Gastrocnemius medialis (tissue), 4 donors: ENCODE results near the gene MBNL1. TPM values are rescaled to one million over a fixed set of nuclear protein-coding genes. Genes with fewer than 3 reads are reported as not detected.
A peak's percentile ranks its signal among the peaks of the same experiment; 100 is the strongest.

Experiments
- ATAC-seq, 2 donors: fragments of 150-250 bp; one replicate each; pipeline ENCODE4 v1.9.1; 2016
- DNase-seq, 2 donors: peaks; one replicate each; pipeline ENCODE4 v3.0.0-alpha.2; 2019
- H3K27ac ChIP-seq, 4 donors: fragments of 200-600 bp; sonication (generic); 1 replicate in 1 of 4; 2 replicates in 3 of 4; pipeline ENCODE4 v1.5.1; 2016 to 2018; ENCODE audit warnings: mild to moderate bottlenecking in 2 of 4, moderate library complexity in 1 of 4
- H3K27me3 ChIP-seq, 3 donors: fragments of 200-600 bp; sonication (generic) in 2 of 3; 1 replicate in 1 of 3; 2 replicates in 2 of 3; pipeline versions ENCODE4 v1.5.1 to v1.6.0; 2016 to 2019; ENCODE audit warnings: mild to moderate bottlenecking in 1 of 3, moderate library complexity in 1 of 3
- H3K36me3 ChIP-seq, 2 donors: fragments of 200-600 bp; sonication (generic) in 1 of 2; one replicate each; pipeline ENCODE4 v1.5.1; 2017 to 2018
- H3K4me1 ChIP-seq, 2 donors: fragments of 200-600 bp; sonication (generic) in 1 of 2; one replicate each; pipeline ENCODE4 v1.5.1; 2016 to 2017; ENCODE audit warnings: mild to moderate bottlenecking in 2 of 2
- H3K4me3 ChIP-seq, 4 donors: fragments of 200-600 bp; sonication (generic) in 3 of 4; 1 replicate in 1 of 4; 2 replicates in 3 of 4; pipeline ENCODE4 v1.5.1; 2016 to 2019; ENCODE audit warnings: mild to moderate bottlenecking in 2 of 4
- H3K9me3 ChIP-seq, 3 donors: fragments of 200-600 bp; sonication (generic) in 2 of 3; 1 replicate in 1 of 3; 2 replicates in 2 of 3; pipeline ENCODE4 v1.5.1; 2016 to 2019
- POLR2A ChIP-seq, 2 donors: fragments of 450-650 bp; IDR thresholded peaks; one replicate each; pipeline ENCODE4 v1.6.1; 2017; ENCODE audit warnings: antibody characterized with exemption in 2 of 2, mild to moderate bottlenecking in 2 of 2, moderate library complexity in 2 of 2
- in situ Hi-C, 4 donors: fragments of 200-750 bp; cut with MboI; loops; one replicate each; pipeline versions ENCODE4 v1.15.0 to v1.8.0; 2017; ENCODE audit warnings: low sequenced_read_pairs in 4 of 4
- intact Hi-C: fragments of 100-400 bp; cut with DNase I; formaldehyde crosslinking; loops from one replicate; pipeline ENCODE4 v1.15.1; 2023; ENCODE audit warnings: low total_unique reads
- total RNA-seq, 4 donors: library from RNA; depleted of rRNA; stranded (reverse); fragments of >200 nt; gene quantifications; one replicate each; pipeline versions ENCODE4 v1.1.0 to v1.2.3, GENCODE V29; 2016
- TF ChIP-seq, protein P1 (sequence below), 5 experiments: fragments of 450-650 bp in 3 of 5; fragments of 200-600 bp in 2 of 5; sonication (generic) in 2 of 5; IDR thresholded peaks in 4 of 5; conservative IDR thresholded peaks in 1 of 5; 1 replicate in 4 of 5; 2 replicates in 1 of 5; pipeline ENCODE4 v1.5.1; 2016 to 2019; ENCODE audit warnings: antibody characterized with exemption in 5 of 5, mild to moderate bottlenecking in 3 of 5, moderate library complexity in 3 of 5

Gene MBNL1
- total RNA-seq, 4 donors from 2014 or later: 519 to 597 (median 557) TPM

DNA sequence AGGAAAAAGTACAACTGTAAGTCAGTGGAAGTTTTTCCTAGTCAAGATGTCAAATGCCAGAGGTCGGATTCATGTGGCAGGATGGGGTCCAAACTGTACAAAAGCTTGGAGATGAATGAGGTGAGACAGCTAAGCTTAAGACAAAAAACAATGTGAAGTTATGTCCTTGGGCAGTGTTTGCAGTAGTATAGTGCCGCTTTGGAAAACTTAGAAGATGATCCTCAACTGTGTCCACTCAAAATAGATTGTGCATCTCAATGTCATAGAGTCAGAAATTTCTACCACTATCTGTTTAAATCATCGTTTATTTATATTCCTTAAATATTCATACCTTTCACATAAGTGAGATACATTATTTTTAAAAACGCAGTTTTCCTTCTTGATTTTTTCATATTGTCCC, 77.3 kb downstream of the MBNL1 start:
- DNase-seq: no peak
- no peak for TF ChIP-seq POLR2A (IDR thresholded peaks at IDR 0.05)
- TF ChIP-seq, protein P1, sequence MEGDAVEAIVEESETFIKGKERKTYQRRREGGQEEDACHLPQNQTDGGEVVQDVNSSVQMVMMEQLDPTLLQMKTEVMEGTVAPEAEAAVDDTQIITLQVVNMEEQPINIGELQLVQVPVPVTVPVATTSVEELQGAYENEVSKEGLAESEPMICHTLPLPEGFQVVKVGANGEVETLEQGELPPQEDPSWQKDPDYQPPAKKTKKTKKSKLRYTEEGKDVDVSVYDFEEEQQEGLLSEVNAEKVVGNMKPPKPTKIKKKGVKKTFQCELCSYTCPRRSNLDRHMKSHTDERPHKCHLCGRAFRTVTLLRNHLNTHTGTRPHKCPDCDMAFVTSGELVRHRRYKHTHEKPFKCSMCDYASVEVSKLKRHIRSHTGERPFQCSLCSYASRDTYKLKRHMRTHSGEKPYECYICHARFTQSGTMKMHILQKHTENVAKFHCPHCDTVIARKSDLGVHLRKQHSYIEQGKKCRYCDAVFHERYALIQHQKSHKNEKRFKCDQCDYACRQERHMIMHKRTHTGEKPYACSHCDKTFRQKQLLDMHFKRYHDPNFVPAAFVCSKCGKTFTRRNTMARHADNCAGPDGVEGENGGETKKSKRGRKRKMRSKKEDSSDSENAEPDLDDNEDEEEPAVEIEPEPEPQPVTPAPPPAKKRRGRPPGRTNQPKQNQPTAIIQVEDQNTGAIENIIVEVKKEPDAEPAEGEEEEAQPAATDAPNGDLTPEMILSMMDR (IDR thresholded peaks at IDR 0.05 in 4 of 5, conservative IDR thresholded peaks at IDR 0.05 in 1 of 5): no peak
- Histone ChIP-seq H3K4me3 (no peak overlapping the region), H3K4me1 (peaks cover 97 to 98% of the 10 kb centered on the region in 2 donors), H3K27ac (peak overlapping the region; percentile 71 to 95 (median 86)), H3K27me3 (no peaks in the 10 kb centered on the region), H3K9me3 (no peaks in the 10 kb centered on the region), H3K36me3 (no peaks in the 10 kb centered on the region)
- in situ Hi-C loops (no loop called here), intact Hi-C loops (loop anchor here (5.0 kb wide), 1 partner anchor 66 kb away; no protein-coding TSS in a partner anchor)
- ATAC-seq: peak in 1 of 2 donors; percentile 42

DNA sequence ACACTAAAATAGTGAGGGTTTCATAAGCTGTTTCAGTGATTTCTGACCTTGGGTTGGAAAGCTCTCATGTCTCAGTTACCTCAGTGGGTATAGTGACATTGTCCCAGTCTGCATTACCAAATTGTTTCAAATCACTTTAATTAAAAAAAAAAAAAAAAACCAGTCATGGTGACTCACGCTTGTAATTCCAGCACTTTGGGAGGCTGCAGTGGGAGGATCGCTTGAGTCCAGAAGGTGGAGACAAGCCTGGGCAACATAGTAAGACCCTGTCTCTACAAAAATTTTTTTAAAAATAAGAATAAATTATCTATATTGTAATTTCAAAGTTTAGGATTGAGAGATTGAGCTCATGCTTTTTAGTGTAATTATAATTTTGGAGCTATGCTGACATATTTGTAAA, 78.0 kb downstream of the MBNL1 start:
- Histone ChIP-seq H3K27ac (peak overlapping the region; percentile 71 to 95 (median 86)), H3K4me3 (peak overlapping the region in 1 of 4 donors; percentile 0), H3K9me3 (no peaks in the 10 kb centered on the region), H3K27me3 (no peaks in the 10 kb centered on the region), H3K36me3 (no peaks in the 10 kb centered on the region), H3K4me1 (peaks cover 97 to 98% of the 10 kb centered on the region in 2 donors)
- in situ Hi-C loops: no loop called here
- no peak for ATAC-seq
- DNase-seq: no peak
- TF ChIP-seq, protein P1 (IDR thresholded peaks at IDR 0.05 in 4 of 5, conservative IDR thresholded peaks at IDR 0.05 in 1 of 5): no peak
- no peak for TF ChIP-seq POLR2A (IDR thresholded peaks at IDR 0.05)
- intact Hi-C loops: loop anchor here (5.0 kb wide), 1 partner anchor 66 kb away; no protein-coding TSS in a partner anchor

DNA sequence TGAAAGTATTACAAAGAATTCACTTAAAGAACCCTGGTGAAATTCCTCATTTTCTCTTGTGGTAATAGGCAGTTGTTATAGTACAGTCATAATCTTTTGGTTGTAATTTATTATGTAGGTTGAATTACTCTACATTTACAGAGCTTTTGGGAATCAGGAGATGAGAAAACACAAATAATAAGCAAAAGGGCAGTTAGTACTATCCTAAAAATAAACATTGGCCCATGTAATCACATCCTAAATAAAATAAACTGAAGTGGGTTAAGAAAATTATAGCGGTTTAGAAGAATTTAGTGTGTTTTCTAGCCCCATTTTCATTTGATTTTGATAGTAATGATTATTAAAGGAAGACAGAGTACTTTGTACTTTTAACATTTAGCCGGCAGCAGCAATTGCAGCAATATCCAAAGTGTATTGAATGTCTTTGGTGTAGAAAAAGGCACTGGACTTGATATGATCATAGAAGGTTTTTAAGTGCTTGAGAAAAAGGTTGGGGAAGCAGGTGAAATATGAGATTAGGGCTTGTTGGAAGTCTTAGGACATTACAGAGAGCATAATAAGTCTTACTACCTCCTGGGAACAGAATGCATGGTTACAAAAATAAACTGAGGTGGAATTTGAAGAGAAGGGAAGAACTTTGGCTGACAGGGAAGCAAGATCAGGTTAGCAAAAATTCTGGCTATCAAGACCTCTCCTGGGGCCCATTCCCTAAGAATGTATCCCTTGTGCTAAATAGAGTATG, 79.9 kb downstream of the MBNL1 start:
- Histone ChIP-seq H3K27ac (peak overlapping the region; percentile 71 to 95 (median 86)), H3K4me1 (peaks cover 94 to 98% of the 10 kb centered on the region in 2 donors), H3K36me3 (no peaks in the 10 kb centered on the region), H3K27me3 (no peaks in the 10 kb centered on the region), H3K4me3 (peak overlapping the region in 3 of 4 donors; percentile 8 to 19 (median 16)), H3K9me3 (no peaks in the 10 kb centered on the region)
- TF ChIP-seq, protein P1 (IDR thresholded peaks at IDR 0.05 in 4 of 5, conservative IDR thresholded peaks at IDR 0.05 in 1 of 5): no peak
- no peak for TF ChIP-seq POLR2A (IDR thresholded peaks at IDR 0.05)
- no peak for DNase-seq
- intact Hi-C loops (loop anchor here (5.0 kb wide), 1 partner anchor 64 kb away; no protein-coding TSS in a partner anchor), in situ Hi-C loops (no loop called here)
- peak; percentile 77 to 79 for ATAC-seq

DNA sequence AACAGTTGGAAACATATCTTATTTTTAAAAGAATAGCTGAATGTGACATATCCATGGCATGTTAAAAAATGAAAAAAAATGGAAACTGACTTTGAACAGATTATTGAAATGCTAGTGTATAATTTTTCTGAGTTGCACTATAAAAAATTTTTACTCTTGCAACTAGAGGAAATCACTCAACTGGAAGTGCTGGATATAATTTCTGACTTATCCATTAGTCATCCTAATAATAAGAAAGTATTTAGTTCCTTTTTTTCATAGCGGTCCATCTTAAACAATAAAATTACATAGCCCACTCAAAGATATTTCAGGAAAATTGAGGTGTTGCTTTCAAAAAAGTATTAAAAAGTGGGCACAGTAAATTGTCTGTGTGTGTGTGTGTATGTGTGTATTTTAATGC, 80.7 kb downstream of the MBNL1 start:
- Histone ChIP-seq H3K4me3 (no peak overlapping the region), H3K27me3 (no peaks in the 10 kb centered on the region), H3K9me3 (no peaks in the 10 kb centered on the region), H3K27ac (peak overlapping the region; percentile 71 to 95 (median 86)), H3K36me3 (no peaks in the 10 kb centered on the region), H3K4me1 (peaks cover 87 to 98% of the 10 kb centered on the region in 2 donors)
- intact Hi-C loops: loop anchor here (5.0 kb wide), 1 partner anchor 63 kb away; no protein-coding TSS in a partner anchor
- DNase-seq (no peak), ATAC-seq (no peak)
- in situ Hi-C loops: no loop called here
- TF ChIP-seq POLR2A (IDR thresholded peaks at IDR 0.05): no peak
- TF ChIP-seq, protein P1 (IDR thresholded peaks at IDR 0.05 in 4 of 5, conservative IDR thresholded peaks at IDR 0.05 in 1 of 5): no peak
